ENCODE measurements around the gene BRI3. TPM values are rescaled to one million over a fixed set of nuclear protein-coding genes. Genes with fewer than 3 reads are reported as not detected.
A peak's percentile ranks its signal among the peaks of the same experiment; 100 is the strongest.

The BRI3 gene
- total and polyA plus RNA-seq, 9 of the 15 experiments (the other 6 are each of a cell fraction or from before 2014, with no cell fraction given), result 4.3 to 57.4 (median 18.6) TPM

DNA sequence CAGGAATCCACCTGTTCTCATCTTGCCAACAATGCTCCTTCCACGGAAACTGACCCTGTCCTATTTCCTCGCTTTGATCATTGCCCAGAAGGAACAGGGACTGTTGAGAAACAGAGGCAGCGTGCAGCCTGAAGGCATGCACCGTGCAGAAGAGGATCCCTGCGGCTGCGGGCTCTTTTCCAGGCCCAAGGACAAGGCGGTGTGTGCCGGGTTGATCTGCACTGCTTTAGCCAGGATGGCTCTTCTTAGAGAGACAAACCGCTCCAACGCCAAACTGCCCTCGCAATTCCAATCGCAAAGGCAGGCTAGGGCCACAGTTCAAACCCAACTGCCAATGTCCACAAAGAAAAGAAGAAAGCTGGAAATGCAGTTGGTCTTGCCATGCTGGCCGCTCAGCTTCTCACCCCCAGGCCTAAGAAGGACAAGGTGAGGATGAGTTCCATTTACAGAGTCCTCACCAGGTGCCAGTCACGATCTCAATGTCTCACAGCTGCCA, 26.5 kb downstream of the BRI3 start (continued):
- TF ChIP-seq, protein P1, sequence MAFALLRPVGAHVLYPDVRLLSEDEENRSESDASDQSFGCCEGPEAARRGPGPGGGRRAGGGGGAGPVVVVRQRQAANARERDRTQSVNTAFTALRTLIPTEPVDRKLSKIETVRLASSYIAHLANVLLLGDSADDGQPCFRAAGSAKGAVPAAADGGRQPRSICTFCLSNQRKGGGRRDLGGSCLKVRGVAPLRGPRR (CRISPR knock-in tag; IDR thresholded peaks at IDR 0.05), result no peak

- DNase-seq (ENCODE audit: extremely low read depth in 1 of 4, low spot score in 3 of 4) (no peak), FAIRE-seq (no peak), ATAC-seq (no peak)
- Histone ChIP-seq H3K27ac (ENCODE audit: extremely low read depth, low read depth, low read length) (no peak overlapping the region), H3K36me3 (ENCODE audit: control insufficient read depth, insufficient read depth, low read length) (peaks cover 34% of the 10 kb centered on the region; the same call in 2 of the 3 replicates), H3K4me2 (ENCODE audit: insufficient read depth, low read length) (no peak overlapping the region), H3K79me2 (ENCODE audit: control insufficient read depth, insufficient read depth, low read length) (no peaks in the 10 kb centered on the region), H3K9ac (ENCODE audit: insufficient read depth in 1 of 2, low read depth in 2 of 2, low read length in 2 of 2) (peak overlapping the region in 1 of 2 experiments; percentile 37; a peak in 1 of 4 replicates), H2AFZ (ENCODE audit: low read depth, low read length) (no peak overlapping the region), H3K27me3 (ENCODE audit: control insufficient read depth in 2 of 2, insufficient read depth in 2 of 2, low read length in 2 of 2) (peaks cover 2 to 29% of the 10 kb centered on the region in 2 experiments; a peak in 2 of 5 replicates), H4K20me1 (replicated peaks; ENCODE audit: control insufficient read depth, insufficient read depth, low read length) (peaks cover 14% of the 10 kb centered on the region), H3K4me1 (replicated peaks in 1 of 2; ENCODE audit: control insufficient read depth in 2 of 2, insufficient read depth in 2 of 2, low read length in 2 of 2) (peaks cover 5% of the 10 kb centered on the region in 2 experiments; a peak in 3 of 5 replicates), H3K9me3 (replicated peaks; ENCODE audit: control insufficient read depth, insufficient read depth, low read depth, low read length) (no peaks in the 10 kb centered on the region), H3K4me3 (no peak overlapping the region), H3K9me1 (ENCODE audit: control insufficient read depth, insufficient read depth, low read length) (no peaks in the 10 kb centered on the region)
- CTCF ChIA-PET (ENCODE audit: low intra/inter-chr PET ratio), result no interaction called here
- in situ Hi-C loops (cut with MboI), result no loop called here
- no TSS peak for BruUV-seq (replicated peaks)
- intact Hi-C loops (cut with micrococcal nuclease), result no loop called here
- POLR2A ChIA-PET, result interaction anchor here (1.3 kb wide), 1 partner anchor 13 kb away, joined by 3 read pairs; no protein-coding TSS in a partner anchor
- 51% methylated on average over 8 of the region's 8 CpGs for WGBS (ENCODE audit: insufficient coverage, low coverage, missing lambda C conversion rate)
- TF ChIP-seq, protein P2, sequence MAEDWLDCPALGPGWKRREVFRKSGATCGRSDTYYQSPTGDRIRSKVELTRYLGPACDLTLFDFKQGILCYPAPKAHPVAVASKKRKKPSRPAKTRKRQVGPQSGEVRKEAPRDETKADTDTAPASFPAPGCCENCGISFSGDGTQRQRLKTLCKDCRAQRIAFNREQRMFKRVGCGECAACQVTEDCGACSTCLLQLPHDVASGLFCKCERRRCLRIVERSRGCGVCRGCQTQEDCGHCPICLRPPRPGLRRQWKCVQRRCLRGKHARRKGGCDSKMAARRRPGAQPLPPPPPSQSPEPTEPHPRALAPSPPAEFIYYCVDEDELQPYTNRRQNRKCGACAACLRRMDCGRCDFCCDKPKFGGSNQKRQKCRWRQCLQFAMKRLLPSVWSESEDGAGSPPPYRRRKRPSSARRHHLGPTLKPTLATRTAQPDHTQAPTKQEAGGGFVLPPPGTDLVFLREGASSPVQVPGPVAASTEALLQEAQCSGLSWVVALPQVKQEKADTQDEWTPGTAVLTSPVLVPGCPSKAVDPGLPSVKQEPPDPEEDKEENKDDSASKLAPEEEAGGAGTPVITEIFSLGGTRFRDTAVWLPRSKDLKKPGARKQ (CRISPR knock-in tag; IDR thresholded peaks at IDR 0.05), result no peak
- TF ChIP-seq HDAC3 (IDR thresholded peaks at IDR 0.05; ENCODE audit: borderline replicate concordance, partially characterized antibody) (no peak), NR3C1 (CRISPR knock-in tag; IDR thresholded peaks at IDR 0.05) (no peak), ZNF384 (IDR thresholded peaks at IDR 0.05; ENCODE audit: low read depth, low read length) (no peak), PHF21A (IDR thresholded peaks at IDR 0.05; ENCODE audit: borderline replicate concordance, low read depth) (no peak), ZNF512 (tag; IDR thresholded peaks at IDR 0.05) (no peak), KHSRP (IDR thresholded peaks at IDR 0.05) (no peak), RCOR1 (IDR thresholded peaks at IDR 0.05; ENCODE audit: borderline replicate concordance in 1 of 2, low read depth in 2 of 2, low read length in 2 of 2) (no peak), ZKSCAN3 (CRISPR knock-in tag; IDR thresholded peaks at IDR 0.05) (no peak), ZNF551 (CRISPR knock-in tag; IDR thresholded peaks at IDR 0.05) (no peak), CBX1 (IDR thresholded peaks at IDR 0.05; ENCODE audit: low read depth) (no peak), TOE1 (IDR thresholded peaks at IDR 0.05; ENCODE audit: borderline replicate concordance) (no peak), TOE1 (CRISPR knock-in tag; IDR thresholded peaks at IDR 0.05; ENCODE audit: borderline replicate concordance, low read depth) (no peak)
- TF ChIP-seq, protein P3, sequence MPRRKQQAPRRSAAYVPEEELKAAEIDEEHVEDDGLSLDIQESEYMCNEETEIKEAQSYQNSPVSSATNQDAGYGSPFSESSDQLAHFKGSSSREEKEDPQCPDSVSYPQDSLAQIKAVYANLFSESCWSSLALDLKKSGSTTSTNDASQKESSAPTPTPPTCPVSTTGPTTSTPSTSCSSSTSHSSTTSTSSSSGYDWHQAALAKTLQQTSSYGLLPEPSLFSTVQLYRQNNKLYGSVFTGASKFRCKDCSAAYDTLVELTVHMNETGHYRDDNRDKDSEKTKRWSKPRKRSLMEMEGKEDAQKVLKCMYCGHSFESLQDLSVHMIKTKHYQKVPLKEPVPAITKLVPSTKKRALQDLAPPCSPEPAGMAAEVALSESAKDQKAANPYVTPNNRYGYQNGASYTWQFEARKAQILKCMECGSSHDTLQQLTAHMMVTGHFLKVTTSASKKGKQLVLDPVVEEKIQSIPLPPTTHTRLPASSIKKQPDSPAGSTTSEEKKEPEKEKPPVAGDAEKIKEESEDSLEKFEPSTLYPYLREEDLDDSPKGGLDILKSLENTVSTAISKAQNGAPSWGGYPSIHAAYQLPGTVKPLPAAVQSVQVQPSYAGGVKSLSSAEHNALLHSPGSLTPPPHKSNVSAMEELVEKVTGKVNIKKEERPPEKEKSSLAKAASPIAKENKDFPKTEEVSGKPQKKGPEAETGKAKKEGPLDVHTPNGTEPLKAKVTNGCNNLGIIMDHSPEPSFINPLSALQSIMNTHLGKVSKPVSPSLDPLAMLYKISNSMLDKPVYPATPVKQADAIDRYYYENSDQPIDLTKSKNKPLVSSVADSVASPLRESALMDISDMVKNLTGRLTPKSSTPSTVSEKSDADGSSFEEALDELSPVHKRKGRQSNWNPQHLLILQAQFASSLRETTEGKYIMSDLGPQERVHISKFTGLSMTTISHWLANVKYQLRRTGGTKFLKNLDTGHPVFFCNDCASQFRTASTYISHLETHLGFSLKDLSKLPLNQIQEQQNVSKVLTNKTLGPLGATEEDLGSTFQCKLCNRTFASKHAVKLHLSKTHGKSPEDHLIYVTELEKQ (CRISPR knock-in tag; IDR thresholded peaks at IDR 0.05), result no peak
Observed at GRCh38 chr7:98309566-98309965, 28.1 kb downstream of the BRI3 start.
